ENCODE measurements around the gene TENM4. TPM values are rescaled to one million over a fixed set of nuclear protein-coding genes. Genes with fewer than 3 reads are reported as not detected.
"Not testable (repeated sequence)": the region's sequence is repeated elsewhere in the genome, so short reads cannot be mapped to it uniquely, and the experiment has no call there.

TENM4 gene
- total RNA-seq, 1 donor from 2014 or later = 46.6 TPM

DNA sequence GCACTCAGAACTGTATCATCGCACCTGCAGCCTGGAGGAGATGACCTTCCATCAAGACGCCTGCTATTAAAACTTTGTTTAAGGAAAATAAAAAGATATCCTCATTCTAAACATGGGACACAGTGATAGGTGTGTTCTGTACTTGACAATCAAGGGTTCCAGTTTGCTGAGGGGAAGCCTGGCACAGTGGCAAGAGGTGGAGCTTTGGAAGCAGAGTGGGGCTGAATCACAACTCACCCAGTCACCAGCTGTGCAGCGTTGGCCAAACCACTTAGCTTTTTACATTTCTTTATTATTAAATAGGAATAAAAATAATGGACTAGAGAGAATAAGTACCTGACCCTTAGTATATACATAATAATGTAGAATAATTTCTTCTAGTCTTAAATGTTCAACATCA, 220.7 kb downstream of the TENM4 start:
- peak; percentile 22 for DNase-seq (ENCODE audit: low spot score)

DNA sequence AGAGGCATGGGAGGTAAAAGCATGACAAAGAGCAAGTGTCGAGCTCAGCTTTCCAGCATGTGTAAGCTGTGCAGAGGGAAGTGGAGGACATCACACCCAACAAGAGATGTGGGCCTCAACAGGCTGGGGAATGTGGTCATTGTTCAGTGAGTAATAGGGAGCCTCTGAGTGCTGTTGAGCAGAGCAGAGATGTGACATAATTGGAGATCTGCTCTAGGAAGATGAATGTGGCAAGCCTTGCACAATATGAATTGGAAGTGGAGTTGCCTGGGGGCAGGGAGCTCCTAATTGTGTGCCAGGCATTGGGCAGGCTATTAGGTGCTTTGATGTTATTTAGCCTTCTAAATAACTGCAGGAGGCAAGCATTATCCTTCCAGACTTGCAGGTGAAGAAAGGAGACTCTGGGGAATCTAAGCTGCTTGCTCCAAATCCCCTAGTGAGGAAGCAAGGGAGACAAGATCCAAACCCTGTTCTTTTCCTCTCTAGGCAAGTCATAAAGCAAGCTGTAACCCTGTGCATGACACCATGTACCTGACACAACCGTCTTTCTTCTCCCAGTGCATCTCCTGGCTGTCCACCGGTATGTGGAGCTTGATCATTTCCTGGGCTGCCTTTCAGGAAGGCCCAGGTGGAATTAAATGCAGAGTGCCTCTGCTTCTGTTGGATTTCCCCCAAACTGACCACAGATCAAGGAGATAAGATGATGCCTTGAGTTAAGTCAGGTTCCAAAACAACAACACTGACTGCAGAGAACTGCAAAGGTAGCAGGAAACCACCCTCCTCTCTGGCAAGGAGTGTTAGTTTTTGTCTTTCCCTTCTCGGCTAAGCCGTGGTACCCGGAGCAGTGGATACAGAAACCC, 221.4 kb downstream of the TENM4 start:
- peak; percentile 16 for DNase-seq (ENCODE audit: low spot score)

DNA sequence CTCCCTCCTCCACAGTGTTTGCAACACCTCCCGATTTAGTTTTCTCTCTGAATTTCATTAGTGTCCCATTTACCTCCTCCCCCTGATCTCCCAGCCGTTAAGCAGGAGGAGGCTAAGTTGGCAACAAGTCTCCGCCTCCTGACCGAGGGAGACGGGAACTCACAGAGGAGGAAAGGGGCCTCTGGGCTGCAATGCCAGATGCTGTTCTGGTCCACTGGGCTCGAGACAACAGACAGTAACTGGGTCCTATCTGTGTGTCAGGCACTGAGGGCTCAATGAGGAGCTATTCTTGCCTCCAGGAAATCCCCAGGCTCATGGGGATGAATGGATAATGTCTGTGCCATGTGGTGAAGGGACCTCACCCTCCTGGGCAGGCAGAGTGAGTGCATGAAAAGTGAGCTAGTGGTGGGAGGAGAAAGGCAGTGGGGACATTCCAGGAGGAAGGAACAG, 228.1 kb downstream of the TENM4 start:
- DNase-seq (ENCODE audit: low spot score) = peak; percentile 39

DNA sequence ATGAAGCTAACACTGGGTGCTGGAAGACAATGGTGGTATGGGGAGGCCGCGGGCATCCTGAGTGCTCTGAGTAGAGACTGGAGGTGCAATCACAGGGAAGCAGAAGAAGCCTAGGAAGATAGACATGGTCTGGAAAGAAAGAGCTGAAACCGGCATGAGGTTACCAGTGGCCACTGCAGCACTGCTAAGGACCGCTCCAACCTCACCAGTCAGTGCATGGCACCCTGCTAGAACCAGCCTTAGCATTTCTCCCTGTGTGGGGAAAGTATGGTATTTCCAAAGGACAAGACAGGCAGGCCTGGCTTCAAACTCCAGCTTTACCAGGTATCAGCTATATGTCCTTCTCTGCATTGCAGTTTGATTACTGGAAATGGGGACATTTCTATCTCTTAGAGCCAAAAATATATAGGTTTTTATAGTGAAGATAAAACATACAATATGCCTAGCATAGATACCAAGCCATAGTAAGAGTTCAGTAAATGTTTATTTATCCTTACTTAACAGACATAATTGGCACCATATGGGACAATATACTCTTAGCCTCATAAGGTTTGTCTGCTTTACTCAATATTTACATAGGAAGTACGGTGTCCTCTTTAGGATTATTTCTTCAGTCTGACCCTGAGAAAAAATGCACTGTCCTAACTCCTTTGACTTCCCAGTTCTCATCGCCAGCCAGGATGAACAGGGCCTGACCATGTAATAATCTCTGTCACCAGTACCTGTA, 231.1 kb downstream of the TENM4 start:
- peak; percentile 45 for DNase-seq (ENCODE audit: low spot score)

DNA sequence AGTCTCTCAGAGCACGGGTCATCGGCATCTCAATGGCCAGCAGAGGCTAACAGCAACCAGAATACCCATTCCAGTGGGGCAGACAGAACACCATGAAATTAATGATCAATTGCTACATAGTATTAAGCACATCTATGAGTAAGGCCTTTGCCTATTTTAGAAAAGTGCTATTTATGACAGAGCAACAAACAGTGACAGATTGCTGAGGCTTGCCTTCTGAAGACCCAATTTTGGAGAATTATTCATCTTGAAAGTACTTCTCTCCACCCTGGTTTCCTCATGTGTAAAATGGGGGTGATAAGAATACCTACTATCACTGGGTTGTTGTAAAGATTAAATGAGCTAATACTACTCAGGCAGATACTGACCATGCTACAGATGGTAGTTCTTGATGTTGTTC, 232.7 kb downstream of the TENM4 start:
- DNase-seq (ENCODE audit: low spot score) = no peak

DNA sequence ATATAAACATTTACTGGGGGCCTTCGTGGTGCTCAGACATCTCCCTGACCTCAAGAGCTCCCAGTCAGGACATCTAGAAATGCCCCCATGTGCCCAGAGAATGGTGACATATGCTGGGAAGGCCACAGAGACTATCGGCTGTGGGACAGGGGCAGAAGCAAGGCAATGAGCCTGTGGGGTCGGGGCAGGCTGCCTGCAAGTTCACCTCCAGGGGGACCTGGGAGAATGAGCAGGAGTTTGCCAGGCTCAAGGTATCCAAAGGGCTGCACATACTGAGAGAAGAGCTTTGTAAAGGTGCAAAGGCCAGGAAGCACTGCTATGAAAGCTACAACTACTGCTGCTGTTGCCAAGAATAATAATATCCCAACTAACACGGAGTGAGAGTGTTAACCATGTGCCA, 233.9 kb downstream of the TENM4 start:
- peak; percentile 33 for DNase-seq (ENCODE audit: low spot score)

DNA sequence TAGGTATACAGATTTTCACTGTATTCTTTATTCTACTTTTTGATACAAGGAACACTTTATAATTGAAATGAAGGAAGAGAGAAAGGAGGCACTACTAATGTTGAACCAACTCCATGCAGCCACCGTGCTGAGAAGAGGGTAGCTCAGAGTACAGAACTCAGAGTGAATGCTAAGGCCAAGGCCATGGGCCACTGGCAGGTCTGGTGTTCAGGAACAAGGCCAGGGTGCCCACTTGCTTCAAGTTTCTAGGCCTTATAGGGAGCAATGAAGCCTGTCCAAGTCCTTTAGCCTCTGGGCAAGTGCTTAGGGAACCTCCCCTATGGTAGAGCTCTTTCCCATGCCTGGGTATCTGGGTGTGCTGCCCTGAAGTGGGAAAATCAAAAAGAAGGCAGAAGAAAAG, 235.0 kb downstream of the TENM4 start:
- DNase-seq (ENCODE audit: low spot score) = peak; percentile 57

DNA sequence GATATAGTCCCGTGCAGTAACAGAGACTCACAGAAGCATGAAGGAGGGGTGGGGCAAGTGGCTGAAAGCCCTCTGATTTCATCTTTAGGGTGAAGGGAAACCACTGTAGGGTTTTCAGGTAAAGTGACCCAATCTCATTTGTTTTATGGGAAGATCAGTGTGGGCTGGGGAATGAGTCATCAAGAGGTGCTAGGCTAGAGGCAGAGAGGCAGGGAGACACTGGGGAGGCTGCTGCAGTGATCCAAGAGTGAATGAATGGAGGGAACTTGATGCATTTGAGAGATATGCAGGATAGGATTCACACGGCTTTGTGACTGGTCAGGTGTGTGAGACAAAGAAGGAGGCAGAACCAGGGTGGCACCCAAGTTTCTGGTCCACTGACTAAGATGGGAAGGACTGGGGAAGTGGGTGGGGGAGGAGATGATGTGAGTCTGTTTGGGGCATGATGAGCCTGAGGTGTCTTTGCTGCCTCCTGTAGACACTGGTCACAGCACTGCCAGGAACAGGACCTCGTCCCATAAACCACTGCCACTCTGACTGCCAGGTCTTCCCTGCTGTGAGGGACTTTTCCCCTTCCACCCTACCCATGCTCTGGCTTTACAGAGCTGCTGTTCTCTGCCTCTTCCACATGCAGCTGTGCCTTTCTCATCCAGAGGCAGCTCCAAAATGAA, 239.0 kb downstream of the TENM4 start:
- peak; percentile 9 for DNase-seq (ENCODE audit: low spot score)

DNA sequence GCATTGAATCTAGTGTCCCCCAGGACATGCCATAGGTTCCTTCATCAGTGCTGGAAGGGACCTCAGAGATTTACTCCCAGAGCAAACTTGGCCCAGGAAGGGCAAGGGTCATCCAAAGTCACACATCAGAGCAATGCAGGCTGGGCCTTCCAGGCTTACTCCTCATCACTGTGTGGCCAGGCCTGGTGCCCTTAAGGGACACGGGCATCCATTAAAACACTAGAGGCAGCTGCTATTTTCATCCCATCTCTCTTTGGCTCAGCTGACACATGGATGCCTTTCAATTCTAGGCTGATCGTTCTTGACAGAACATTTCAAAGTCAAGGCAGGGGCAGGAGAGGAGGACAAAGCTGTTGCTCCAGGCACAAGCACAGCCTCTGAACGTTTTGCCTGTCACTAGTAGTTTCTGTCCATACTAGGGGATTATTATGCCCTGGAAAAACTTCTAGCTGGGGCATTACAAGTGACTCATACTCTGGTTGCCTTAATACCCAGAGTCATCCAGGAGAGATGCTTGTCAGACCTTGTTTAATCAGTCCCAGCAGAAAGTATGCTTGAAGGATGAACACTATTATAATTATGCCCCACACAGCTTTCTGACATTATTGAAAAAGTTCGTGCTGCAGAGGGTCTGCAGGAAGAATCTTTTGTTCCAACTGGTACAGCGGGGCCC, 240.3 kb downstream of the TENM4 start:
- DNase-seq (ENCODE audit: low spot score) = peak; percentile 47

DNA sequence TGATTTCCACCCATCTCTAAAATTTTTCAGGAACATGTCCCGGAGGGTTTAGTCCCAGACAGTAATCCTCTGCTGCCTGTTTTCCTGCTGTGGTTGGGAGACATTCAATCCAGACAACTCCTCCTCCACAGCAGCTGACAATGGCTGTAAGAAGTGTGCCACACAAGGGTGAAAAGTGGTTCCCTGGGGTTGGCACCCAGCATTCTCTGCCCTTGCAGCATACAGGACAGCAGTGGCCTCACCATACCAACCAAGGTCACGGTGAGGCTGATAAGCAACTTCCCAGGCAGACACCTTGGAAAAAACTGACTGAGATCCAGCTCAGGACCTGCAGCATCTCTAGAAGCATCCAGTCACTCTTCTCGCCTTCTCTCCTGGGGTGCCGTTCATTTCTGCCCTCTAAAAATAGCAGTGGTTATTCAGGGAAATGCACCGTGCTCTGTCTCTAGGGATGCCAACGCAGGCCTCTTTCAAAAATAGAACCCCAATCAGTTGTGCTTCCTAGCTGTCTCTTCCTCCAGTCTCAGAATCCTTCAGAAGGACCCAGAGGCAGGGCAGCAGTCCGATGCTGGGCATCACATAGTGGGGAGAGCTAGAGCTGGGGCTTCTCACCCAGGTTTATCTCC, 241.0 kb downstream of the TENM4 start:
- peak; percentile 11 for DNase-seq (ENCODE audit: low spot score)

DNA sequence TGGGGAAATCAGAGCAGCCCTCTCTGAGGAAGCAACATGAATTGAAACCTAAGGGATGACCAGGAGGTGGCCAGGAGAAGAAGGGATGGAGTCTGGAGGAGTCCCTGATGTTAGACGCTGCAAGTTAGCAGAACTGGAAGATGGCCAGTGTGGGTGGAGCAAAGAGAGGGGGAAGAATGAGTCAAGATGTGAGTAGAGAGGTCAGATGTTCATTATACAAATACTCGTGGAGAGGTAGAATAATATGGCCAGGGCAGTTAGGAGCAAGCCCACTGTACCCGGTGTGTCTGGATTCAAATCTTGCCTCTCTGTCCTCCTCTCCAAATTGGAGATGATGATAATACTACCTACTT, 242.0 kb downstream of the TENM4 start:
- DNase-seq (ENCODE audit: low spot score) = peak; percentile 33

DNA sequence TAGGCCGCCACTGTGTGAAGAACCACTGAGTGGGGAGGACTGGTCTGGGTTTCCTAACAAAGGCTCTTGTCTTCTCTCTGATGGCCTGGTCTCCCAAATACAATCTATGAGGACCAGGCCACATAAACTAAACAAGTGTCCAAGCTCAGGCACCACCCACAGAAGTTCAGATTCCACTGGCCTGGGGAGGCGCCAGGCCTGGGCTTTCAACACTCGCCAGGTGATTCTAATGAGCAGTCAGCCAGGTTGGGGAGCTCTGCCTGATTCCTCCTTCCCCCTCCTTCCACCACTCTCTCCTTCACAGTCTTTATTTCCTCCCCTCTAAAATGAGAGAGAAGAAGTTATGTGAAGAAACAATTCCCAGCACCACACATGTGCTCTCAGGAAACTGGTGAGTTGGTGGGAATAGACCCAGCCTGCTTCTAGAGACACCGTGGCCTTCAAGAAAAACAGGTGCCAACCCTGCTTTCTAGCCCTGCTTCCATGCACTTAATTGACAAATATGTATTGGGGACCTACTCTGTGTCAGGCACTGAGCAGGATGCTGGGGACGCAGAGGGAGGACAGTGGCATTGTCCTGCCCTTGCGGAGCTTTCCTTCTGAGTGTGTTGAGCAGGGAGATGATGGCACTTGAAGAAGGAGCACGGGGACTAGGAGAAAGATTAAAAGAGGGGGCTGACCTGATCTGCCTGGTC, 242.5 kb downstream of the TENM4 start:
- peak; percentile 41 for DNase-seq (ENCODE audit: low spot score)

DNA sequence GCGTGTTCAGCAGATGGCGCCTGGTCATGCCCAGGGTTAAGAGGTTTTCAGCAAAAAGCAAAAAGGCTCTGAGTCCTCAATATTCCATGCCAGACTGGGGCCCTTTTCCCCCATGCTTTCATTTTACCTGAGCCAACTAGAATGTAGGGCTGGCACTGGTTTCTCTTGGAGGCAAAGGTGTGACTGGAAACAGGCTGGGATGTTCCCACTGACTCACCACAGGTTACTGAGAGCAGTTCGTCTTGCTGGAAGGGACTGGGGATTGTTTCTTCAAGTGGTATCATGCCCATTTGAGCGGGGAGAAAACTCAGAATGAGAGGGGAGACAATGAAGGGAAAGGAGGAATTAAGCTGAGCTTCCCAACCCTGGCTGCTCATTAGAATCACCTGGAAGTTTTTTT, 243.9 kb downstream of the TENM4 start:
- no peak for DNase-seq (ENCODE audit: low spot score)

DNA sequence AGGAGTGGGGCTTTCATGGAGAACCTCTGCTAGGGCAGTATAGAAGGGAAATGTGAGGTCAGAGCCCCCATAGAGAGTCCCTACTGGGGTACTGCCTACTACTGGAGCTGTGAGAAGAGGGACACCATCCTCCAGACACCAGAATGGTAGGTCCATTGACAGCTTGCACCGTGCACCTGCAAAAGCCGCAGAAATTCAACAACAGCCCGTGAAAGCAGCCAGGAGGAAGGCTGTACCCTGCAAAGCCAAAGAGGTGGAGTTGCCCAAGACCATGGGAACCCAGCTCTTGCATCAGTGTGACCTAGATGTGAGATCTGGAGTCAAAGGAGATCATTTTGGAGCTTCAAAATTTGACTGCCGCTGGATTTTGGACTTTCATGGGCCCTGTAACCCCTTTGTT, 245.6 kb downstream of the TENM4 start:
- DNase-seq (ENCODE audit: low spot score) = peak; percentile 33

DNA sequence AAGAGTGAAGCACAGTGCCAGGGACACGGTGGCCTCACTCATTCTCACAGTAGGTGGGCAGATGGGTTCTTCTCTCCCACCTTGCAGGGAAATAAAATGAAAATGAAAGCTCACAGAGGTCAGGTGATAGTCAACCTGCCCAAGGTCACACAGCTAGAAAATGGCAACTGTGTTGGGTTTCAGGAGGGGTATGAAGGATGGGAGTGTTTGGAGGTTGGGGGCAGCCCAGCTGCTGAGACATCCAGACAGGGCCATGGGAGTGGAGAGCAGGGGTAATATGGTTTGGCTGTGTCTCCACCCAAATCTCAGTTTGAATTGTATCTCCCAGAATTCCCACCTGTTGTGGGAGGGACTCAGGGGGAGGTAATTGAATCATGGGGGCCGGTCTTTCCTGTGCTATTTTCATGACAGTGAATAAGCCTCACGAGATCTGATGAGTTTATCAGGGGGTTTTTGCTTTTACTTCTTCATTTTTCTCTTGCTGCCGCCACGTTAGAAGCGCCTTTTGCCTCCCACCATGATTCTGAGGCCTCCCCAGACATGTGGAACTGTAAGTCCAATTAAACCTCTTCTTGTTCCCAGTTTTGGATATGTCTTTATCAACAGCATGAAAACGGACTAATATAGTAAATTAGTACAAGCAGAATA, 247.0 kb downstream of the TENM4 start:
- peak; percentile 43 for DNase-seq (ENCODE audit: low spot score)

DNA sequence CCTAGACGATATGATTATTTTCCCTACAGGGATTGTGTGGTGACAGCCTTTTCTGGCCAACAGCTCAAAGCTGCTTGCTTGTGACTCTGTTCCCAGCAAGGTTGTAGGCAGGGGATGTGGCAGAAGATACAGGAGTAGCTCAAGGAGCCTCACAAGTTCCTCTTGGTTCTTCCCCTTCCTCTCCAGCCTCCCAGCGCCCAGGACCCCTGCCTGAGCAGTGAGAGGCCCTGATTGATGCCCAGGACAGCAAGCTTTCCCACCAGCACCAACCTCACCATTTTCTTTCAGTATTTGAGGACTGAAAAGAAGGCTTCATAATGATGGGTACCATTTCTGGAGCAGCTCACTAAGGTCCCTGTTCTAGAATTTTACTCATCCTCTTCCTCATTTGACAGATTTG, 248.0 kb downstream of the TENM4 start:
- DNase-seq (ENCODE audit: low spot score) = peak; percentile 59

DNA sequence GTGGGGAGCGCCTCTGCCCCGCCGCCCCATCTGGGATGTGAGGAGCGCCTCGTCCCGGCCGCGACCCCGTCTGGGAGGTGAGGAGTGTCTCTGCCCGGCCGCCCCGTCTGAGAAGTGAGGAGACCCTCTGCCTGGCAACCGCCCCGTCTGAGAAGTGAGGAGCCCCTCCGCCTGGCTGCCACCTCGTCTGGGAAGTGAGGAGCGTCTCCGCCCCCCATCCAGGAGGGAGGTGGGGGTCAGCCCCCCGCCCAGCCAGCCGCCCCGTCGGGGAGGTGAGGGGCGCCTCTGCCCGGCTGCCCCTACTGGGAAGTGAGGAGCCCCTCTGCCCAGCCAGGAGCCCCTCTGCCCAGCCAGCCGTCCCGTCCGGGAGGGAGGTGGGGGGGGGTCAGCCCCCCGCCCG, 249.1 kb downstream of the TENM4 start:
- DNase-seq (ENCODE audit: low spot score) = not testable (repeated sequence)

DNA sequence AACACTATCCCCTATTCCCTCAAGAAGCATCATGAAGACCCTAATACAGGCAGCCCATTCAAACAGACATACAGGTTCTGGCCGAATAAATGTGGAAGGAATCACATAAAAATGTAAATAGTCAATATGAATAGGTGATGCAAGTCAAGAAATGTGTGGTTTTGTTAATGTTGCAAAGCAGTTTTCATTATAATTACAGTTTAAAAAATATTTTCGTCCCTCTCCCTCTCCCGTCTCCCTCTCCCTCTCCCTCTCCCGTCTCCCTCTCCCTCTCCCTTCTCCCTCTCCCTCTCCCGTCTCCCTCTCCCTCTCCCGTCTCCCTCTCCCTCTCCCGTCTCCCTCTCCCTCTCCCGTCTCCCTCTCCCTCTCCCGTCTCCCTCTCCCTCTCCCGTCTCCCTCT, 250.3 kb downstream of the TENM4 start:
- not testable (repeated sequence) for DNase-seq (ENCODE audit: low spot score)

DNA sequence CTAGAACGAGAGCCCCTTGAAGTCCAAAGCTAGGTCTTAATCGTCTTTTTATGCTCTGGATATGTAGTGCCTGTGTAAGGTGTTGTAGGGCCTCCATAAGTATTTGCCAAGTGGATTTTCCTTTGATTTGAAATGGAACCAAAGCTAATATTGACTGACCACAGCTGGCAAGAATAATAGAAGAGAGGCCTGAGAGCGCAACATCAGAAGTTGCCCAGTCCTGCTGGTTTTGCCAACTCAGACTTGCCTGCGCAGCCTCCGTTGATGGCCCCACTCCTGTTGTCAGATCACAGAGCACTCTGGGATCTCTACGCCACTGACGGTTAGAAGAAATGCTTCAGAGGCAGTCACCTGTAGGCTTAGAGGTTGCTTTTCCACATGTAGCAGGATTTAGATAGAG, 251.2 kb downstream of the TENM4 start:
- no peak for DNase-seq (ENCODE audit: low spot score)

DNA sequence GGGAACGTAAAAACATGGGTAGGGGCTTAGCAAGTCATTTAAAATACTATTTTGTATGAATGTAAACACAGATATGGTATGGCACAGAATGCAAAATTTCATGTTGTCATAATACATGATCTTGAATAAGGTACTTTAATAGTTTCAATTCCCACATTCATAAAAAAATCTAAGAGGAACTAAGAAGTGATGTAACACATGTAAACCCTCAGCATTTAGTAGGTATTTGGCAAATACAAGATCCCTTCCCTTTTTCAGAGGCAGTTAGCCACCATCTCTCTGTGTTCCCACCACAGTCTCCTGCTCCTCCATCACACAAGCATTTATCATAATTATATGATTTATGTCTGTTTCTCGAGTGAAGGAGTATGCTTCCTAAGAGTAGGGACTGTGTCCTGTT, 251.8 kb downstream of the TENM4 start:
- no peak for DNase-seq (ENCODE audit: low spot score)
